NCI-H2081 (cell line): Measurements from ENCODE around the gene PROX1.

Source experiments
- DNase-seq, 2 experiments: peaks; one replicate each; lab custom pipeline; 2025; lab: John Stamatoyannopoulos, UW

PROX1 gene

GRCh38 chr1:213999732-214000131 is 12.0 kb downstream of the PROX1 start:
- no peak for DNase-seq

- DNase-seq = peak; percentile 55 to 79
Observed at GRCh38 chr1:214002060-214002459, 14.3 kb downstream of the PROX1 start.

- peak; percentile 64 to 84 for DNase-seq
Observed at GRCh38 chr1:214002472-214002871, 14.7 kb downstream of the PROX1 start.

GRCh38 chr1:214003233-214003632 is 15.5 kb downstream of the PROX1 start:
- DNase-seq = no peak

- no peak for DNase-seq
Observed at GRCh38 chr1:214004014-214004413, 16.2 kb downstream of the PROX1 start.

GRCh38 chr1:214004795-214005194 is 17.0 kb downstream of the PROX1 start:
- DNase-seq = no peak

GRCh38 chr1:214005708-214006107 is 17.9 kb downstream of the PROX1 start:
- no peak for DNase-seq

- no peak for DNase-seq
Observed at GRCh38 chr1:214006845-214007244, 19.1 kb downstream of the PROX1 start.

GRCh38 chr1:214008347-214008746 is 20.6 kb downstream of the PROX1 start:
- no peak for DNase-seq

GRCh38 chr1:214008791-214009422 is 21.1 kb downstream of the PROX1 start:
- DNase-seq = no peak

- no peak for DNase-seq
Observed at GRCh38 chr1:214009423-214010196, 21.8 kb downstream of the PROX1 start.

GRCh38 chr1:214010197-214010573 is 22.4 kb downstream of the PROX1 start:
- DNase-seq = no peak

- no peak for DNase-seq
Observed at GRCh38 chr1:214010717-214011116, 22.9 kb downstream of the PROX1 start.

GRCh38 chr1:214012418-214012817 is 24.6 kb downstream of the PROX1 start:
- no peak for DNase-seq

GRCh38 chr1:214013614-214014377 is 26.0 kb downstream of the PROX1 start:
- no peak for DNase-seq

GRCh38 chr1:214014730-214015129 is 27.0 kb downstream of the PROX1 start:
- DNase-seq = no peak

- peak in 1 of 2 experiments; percentile 24 for DNase-seq
Observed at GRCh38 chr1:214017191-214017982, 29.6 kb downstream of the PROX1 start.

GRCh38 chr1:214018386-214019268 is 30.9 kb downstream of the PROX1 start:
- DNase-seq = peak; percentile 63 to 92

GRCh38 chr1:214019499-214019898 is 31.7 kb downstream of the PROX1 start:
- peak; percentile 71 to 92 for DNase-seq

GRCh38 chr1:214021321-214021720 is 33.5 kb downstream of the PROX1 start:
- no peak for DNase-seq

GRCh38 chr1:214022229-214022791 is 34.5 kb downstream of the PROX1 start:
- peak; percentile 45 to 86 for DNase-seq
